Measurements from ENCODE around the gene GALNT10. TPM values are rescaled to one million over a fixed set of nuclear protein-coding genes. Genes with fewer than 3 reads are reported as not detected.

Gene GALNT10
- polyA plus RNA-seq, 1 experiment, result 203 TPM

GRCh38 chr5:154406231-154406630 lies 215.7 kb downstream of the GALNT10 start:
- H3K36me3 ChIP-seq (ENCODE audit: control insufficient read depth, insufficient read depth, low read length), result peaks cover 8% of the 10 kb centered on the region
- H3K4me3 ChIP-seq (ENCODE audit: low read depth, low read length), result no peak overlapping the region
- TF ChIP-seq CTCF (IDR thresholded peaks at IDR 0.05; ENCODE audit: insufficient read depth, low read depth, low read length), result no peak
- DNase-seq (ENCODE audit: low read depth), result peak; percentile 21
- CTCF ChIA-PET, result interaction anchor here (1.0 to 5.7 kb wide), 13 partner anchors 9 to 335 kb away, joined by 3 to 112 read pairs (median 8); partner anchors contain the start of gene GALNT10
- POLR2A ChIA-PET, result no interaction called here
- H3K27me3 ChIP-seq (ENCODE audit: control insufficient read depth, insufficient read depth, low read length), result no peaks in the 10 kb centered on the region

DNA sequence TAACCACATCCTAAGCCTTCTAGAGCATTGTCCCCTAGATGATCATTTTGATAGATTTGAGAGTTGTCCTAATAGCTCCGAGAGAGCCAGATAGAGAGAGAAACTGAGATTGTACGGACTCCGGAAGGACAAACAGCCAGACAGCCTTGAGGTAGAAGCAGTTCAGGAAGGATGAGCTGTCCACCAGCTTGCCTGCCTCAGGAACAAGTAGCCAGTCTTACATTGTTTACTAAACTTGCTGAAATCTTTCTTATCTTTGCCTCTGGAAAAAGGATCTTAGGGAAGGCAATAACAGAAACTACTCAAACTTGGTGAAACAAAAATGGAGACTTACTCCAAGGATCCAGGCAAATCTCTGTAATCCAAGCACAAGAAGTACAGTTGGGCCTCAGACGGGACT lies 216.3 kb downstream of the GALNT10 start:
- no peak for TF ChIP-seq CTCF (IDR thresholded peaks at IDR 0.05; ENCODE audit: insufficient read depth, low read depth, low read length)
- Histone ChIP-seq H3K4me3 (ENCODE audit: low read depth, low read length) (no peak overlapping the region), H3K36me3 (ENCODE audit: control insufficient read depth, insufficient read depth, low read length) (peaks cover 12% of the 10 kb centered on the region), H3K27me3 (ENCODE audit: control insufficient read depth, insufficient read depth, low read length) (no peaks in the 10 kb centered on the region)
- no peak for DNase-seq (ENCODE audit: low read depth)
- CTCF ChIA-PET, result interaction anchor here (1.0 to 5.7 kb wide), 4 partner anchors 23 to 336 kb away, joined by 3 to 112 read pairs (median 45); partner anchors contain the start of gene GALNT10
- POLR2A ChIA-PET, result no interaction called here

GRCh38 chr5:154408811-154409210 lies 218.3 kb downstream of the GALNT10 start:
- DNase-seq (ENCODE audit: low read depth), result no peak
- CTCF ChIA-PET, result interaction anchor here (1.2 to 5.7 kb wide), 4 partner anchors 16 to 336 kb away, joined by 3 to 69 read pairs (median 7); partner anchors contain the start of gene GALNT10
- H3K4me3 ChIP-seq (ENCODE audit: low read depth, low read length), result no peak overlapping the region
- no peaks in the 10 kb centered on the region for H3K27me3 ChIP-seq (ENCODE audit: control insufficient read depth, insufficient read depth, low read length)
- TF ChIP-seq CTCF (IDR thresholded peaks at IDR 0.05; ENCODE audit: insufficient read depth, low read depth, low read length), result no peak
- POLR2A ChIA-PET, result no interaction called here
- peaks cover 16% of the 10 kb centered on the region for H3K36me3 ChIP-seq (ENCODE audit: control insufficient read depth, insufficient read depth, low read length)

GRCh38 chr5:154409230-154409840 lies 218.8 kb downstream of the GALNT10 start:
- peaks cover 16% of the 10 kb centered on the region for H3K36me3 ChIP-seq (ENCODE audit: control insufficient read depth, insufficient read depth, low read length)
- no peaks in the 10 kb centered on the region for H3K27me3 ChIP-seq (ENCODE audit: control insufficient read depth, insufficient read depth, low read length)
- no peak for DNase-seq (ENCODE audit: low read depth)
- no peak for TF ChIP-seq CTCF (IDR thresholded peaks at IDR 0.05; ENCODE audit: insufficient read depth, low read depth, low read length)
- no peak overlapping the region for H3K4me3 ChIP-seq (ENCODE audit: low read depth, low read length)
- CTCF ChIA-PET, result interaction anchor here (1.2 to 3.2 kb wide), 2 partner anchors 16 to 337 kb away, joined by 4 to 10 read pairs; no protein-coding TSS in a partner anchor
- POLR2A ChIA-PET, result no interaction called here

DNA sequence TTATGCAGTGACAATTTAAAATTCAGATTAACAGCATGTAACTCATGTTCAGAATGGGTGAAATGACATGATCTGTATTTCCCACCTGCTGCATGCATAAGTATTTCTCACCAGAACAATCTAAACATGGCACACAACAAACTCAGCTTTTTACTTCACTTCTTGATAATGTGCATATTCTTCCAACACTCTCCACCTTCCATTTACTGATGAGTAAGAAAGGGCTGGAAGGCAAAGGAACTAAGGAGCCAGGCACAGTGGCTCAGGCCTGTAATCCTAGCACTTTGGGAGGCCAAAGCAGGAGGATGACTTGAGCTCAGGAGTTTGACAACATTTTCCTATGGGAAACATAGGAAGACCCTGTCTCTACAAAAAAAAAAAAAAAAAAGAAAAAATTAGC lies 219.5 kb downstream of the GALNT10 start:
- TF ChIP-seq CTCF (IDR thresholded peaks at IDR 0.05; ENCODE audit: insufficient read depth, low read depth, low read length), result no peak
- Histone ChIP-seq H3K36me3 (ENCODE audit: control insufficient read depth, insufficient read depth, low read length) (peaks cover 16% of the 10 kb centered on the region), H3K4me3 (ENCODE audit: low read depth, low read length) (no peak overlapping the region), H3K27me3 (ENCODE audit: control insufficient read depth, insufficient read depth, low read length) (no peaks in the 10 kb centered on the region)
- ChIA-PET POLR2A (no interaction called here), CTCF (interaction anchor here (3.2 kb wide), 1 partner anchor 338 kb away, joined by 10 read pairs; no protein-coding TSS in a partner anchor)
- no peak for DNase-seq (ENCODE audit: low read depth)
